COR-L47 (cell line): ENCODE measurements around the gene DOCK1.

Source experiments
- DNase-seq: peaks from one replicate; lab custom pipeline; 2025; lab: John Stamatoyannopoulos, UW

The DOCK1 gene

GRCh38 chr10:127402596-127403409 lies 497.6 kb downstream of the DOCK1 start:
- no peak for DNase-seq

DNA sequence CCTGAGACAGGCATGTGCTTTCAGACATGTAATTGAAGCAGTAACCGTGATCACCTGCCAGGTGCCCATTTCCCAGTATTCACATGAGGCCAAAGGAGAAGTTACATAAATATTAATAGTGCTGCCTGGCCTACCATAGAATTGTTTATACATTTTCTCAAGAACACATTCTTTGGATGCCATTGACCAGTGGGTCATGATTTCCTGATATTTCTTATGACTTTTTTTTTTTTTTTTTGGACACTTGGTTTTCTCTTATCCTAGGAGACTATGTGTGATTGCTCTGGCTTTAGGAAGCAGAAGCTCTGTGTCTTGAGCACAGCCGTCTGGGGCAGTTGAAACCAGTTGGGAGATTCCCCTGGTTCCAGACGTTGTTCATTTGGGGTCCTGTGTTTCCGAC lies 500.0 kb downstream of the DOCK1 start:
- no peak for DNase-seq

GRCh38 chr10:127406018-127406550 lies 500.9 kb downstream of the DOCK1 start:
- DNase-seq: no peak

GRCh38 chr10:127407551-127407950 lies 502.3 kb downstream of the DOCK1 start:
- DNase-seq: no peak

DNA sequence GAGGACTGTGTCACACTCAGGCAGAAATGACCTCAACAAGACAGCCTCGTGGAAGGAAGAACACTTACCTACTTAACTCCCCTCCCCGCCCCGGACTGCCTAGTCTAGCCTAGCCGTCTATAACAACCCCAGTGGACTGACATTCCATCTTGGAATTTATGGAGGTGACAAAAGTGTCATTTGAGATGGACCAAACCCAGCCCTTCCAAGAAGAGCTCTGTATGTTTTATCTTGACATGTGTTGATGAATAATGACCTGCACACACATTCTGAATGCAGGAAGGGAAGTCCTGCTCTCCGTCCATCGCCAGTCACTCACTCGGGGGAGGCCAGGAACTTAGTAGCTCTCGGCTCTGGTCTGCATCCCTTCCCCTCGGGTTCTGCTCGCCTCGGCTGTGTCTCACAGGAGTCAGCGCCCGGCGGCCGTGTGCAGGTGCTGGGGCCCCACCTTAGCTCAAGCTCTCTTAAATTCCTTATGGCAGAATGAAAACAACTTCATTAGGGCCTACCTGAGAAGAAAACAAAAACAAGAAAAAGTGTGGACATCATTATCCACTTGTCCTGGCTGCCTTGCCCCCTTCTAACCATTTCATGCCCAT lies 503.0 kb downstream of the DOCK1 start:
- DNase-seq: no peak

DNA sequence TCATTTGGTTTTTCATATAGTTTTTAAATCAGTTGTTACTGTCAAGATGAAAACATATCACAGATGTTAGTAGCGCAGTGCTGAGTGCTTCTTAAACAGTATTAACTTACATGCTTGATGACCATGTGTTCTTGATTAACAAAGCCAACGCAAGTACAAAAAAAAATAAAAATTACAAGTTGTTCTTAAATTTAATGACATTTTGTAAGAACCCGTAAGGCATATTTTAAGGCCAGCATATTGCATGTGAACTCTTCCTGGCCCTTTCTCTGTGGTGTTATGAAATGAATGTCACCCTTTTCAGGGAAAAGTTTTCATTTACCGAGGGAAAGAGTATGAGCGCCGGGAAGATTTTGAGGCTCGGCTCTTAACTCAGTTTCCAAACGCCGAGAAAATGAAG lies 503.5 kb downstream of the DOCK1 start:
- DNase-seq: no peak

DNA sequence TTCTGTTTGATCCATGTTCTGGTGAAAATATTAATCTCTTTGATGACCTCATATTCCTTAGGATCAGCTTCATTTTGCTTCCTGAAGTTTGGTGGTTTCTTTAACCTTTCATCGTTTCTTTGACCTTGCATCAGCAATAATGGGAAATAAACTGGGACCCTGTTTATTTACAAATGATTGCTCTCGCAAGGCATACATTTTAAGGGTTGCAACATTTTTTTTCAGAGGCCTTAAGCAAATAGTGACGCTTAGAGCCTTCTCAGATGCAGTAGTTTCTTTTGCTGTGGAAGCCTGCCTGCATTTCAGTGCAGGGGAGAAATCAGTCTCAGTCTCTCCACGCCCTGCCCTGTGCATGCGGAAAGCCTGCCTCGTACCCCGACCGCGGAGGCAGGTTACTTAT lies 504.8 kb downstream of the DOCK1 start:
- DNase-seq: no peak

DNA sequence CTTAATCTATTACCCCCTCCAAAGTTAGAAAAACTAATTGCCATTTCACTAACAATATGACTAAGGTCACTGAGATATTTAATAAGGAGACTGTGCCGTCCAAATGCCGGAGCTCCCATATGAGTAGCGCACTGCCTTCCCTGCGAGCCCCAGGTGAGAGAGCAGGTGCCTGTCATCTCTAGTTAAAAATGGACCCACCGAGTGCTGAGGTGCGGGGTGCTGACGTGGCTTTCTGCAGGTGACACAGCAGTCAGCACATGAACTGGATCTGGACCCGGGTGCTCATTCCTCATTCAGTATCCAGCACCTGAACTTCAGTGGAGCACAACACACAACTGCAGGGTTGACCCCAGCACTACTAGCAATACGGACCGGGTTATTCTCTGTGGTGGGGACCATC lies 505.8 kb downstream of the DOCK1 start:
- no peak for DNase-seq

DNA sequence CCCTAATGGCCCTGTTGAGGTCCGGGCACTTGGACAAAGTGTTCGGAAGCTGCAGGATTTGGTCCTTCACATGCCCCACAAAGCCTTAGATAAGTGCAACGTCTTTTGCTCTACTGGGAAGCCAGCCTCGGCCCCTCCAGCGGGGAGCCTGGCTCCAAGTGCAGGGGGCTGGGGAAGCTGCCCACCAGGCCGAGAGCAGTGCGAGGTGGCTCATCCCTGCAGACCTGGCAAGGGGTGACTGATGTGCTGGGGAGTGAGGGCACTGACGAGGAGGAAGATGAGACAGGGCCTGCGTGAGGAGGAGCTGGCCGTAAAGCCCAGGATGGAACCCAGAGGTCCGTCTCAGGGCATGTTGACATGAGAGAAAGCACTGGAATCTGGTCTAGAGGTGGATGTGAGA lies 508.1 kb downstream of the DOCK1 start:
- DNase-seq: no peak

GRCh38 chr10:127414024-127414423 lies 508.8 kb downstream of the DOCK1 start:
- no peak for DNase-seq

DNA sequence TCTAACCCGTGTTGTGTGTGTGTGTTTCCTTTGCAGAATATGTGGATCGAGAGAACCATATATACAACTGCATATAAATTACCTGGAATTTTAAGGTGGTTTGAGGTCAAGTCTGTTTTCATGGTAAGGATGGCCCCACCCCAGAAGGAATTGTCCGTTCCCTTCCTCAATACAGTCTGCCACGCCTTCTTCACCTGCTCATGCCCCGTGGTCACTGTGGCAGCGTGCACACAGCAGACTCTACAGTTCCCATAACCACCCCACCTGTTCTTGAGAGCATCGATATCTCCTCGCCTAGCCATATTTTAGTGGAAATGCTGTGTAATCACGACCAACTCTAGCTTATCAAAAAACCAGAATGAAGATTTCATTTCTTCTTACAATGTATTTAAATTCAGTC lies 509.9 kb downstream of the DOCK1 start:
- no peak for DNase-seq

- no peak for DNase-seq
Measured at GRCh38 chr10:127415901-127416581, 510.8 kb downstream of the DOCK1 start.

GRCh38 chr10:127417031-127417430 lies 511.8 kb downstream of the DOCK1 start:
- no peak for DNase-seq

GRCh38 chr10:127417686-127418401 lies 512.6 kb downstream of the DOCK1 start:
- DNase-seq: no peak

DNA sequence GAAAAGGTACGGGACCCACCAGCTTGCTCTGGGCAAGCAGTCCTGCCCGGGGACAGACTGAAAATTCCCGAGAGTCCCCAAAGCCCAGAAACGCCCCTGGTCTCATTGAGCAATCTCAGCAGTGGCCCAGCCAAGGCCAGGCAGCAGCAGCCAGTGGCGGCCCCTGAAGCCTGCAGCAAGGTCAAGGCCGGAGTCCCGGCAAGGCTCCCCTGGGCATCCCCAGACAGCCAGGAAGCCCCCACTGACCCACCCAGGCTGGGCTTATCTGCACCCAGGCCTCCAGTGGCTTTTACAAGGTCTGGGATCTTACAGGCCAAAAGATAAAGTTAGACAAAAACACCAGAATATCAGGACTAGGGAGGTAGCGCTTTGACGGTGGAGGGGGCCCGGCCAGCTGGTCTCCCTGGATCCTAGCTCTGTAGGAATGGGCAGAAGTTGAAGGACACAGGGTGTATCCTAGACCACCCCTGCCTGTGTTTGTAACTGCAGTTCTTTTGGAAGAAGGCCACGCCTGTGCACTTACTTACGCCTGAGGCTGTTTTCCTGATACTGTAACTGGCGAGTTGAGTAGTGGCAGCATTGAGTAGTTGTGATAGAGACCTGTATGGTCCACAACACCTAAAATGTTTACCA lies 513.4 kb downstream of the DOCK1 start:
- no peak for DNase-seq

- no peak for DNase-seq
Measured at GRCh38 chr10:127420138-127420684, 515.0 kb downstream of the DOCK1 start.

GRCh38 chr10:127423218-127423915 lies 518.1 kb downstream of the DOCK1 start:
- DNase-seq: no peak

DNA sequence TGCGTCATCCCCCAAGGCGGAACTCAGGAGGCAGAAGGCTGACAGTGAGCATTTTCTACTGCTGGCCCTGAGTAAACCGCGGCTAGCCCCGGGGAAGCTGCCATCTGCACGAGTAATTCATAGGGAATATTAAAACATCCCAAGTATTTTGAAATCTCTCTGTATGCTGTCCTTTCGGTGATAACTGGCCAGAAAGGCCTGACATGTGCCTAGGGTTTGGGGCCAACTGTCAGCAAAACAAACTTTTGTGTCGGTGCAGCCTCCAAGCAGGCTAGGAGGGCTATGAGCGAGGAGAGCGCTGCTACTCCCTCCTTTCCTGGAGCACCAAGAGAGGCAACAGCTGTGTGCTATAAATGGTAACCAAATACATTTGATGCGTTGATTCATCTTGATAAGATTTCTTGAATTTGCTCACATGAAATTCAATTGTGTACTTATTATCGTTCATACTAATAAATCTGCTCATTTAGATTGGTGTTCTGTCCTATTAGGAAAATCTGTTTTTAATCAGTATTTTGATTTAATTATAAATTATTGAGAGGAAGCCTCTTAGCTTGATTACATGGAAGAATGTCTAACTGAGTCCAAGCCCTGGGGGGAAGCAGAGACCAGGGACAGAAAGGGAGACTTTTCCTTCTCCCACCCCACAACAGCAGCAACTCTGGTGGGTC lies 519.5 kb downstream of the DOCK1 start:
- no peak for DNase-seq

GRCh38 chr10:127426746-127427145 lies 521.5 kb downstream of the DOCK1 start:
- no peak for DNase-seq

- DNase-seq: no peak
Measured at GRCh38 chr10:127427926-127428325, 522.7 kb downstream of the DOCK1 start.
